GM10266 (cell line): ENCODE measurements around the gene TBPL2.
"Not testable (repeated sequence)": the region's sequence is repeated elsewhere in the genome, so short reads cannot be mapped to it uniquely, and the experiment has no call there.

ENCODE experiments used
- DNase-seq: peaks from one replicate; pipeline ENCODE4 v3.0.0; 2012; ENCODE audit errors: extremely low spot score
- TF ChIP-seq, protein P1 (sequence below): IDR thresholded peaks from 2 replicates; pipeline ENCODE4 v1.5.1; 2012; ENCODE audit warnings: mild to moderate bottlenecking, low read depth; ENCODE audit not compliant: control insufficient read depth, insufficient read depth; ENCODE audit errors: missing control alignments

TBPL2 gene

DNA sequence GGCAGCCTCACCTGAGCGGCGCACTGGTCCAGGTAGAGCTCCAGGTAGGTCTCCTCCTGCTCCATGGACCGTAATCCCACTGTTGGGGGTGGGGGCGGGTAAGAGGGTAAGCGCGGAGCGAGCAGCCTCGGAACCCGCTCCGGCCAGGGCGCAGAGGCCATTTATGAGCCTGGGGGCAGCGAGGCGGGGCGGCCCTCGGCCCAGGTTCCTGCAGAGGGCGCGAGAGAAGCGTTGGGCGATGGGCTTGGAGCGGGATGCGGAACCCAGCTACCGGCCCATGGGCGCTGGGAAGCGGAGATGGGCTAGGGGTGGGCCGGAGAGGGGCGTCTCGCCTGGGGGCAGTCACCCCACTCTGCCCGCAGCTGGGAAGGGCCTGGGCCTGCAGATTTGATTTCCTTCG lies at the start of gene TBPL2:
Gene TBPL2 (minus strand): TSS at position 232 of the 400 bp plus-strand sequence. CDS start 167 bp downstream, at position 65.
- TF ChIP-seq, protein P1, sequence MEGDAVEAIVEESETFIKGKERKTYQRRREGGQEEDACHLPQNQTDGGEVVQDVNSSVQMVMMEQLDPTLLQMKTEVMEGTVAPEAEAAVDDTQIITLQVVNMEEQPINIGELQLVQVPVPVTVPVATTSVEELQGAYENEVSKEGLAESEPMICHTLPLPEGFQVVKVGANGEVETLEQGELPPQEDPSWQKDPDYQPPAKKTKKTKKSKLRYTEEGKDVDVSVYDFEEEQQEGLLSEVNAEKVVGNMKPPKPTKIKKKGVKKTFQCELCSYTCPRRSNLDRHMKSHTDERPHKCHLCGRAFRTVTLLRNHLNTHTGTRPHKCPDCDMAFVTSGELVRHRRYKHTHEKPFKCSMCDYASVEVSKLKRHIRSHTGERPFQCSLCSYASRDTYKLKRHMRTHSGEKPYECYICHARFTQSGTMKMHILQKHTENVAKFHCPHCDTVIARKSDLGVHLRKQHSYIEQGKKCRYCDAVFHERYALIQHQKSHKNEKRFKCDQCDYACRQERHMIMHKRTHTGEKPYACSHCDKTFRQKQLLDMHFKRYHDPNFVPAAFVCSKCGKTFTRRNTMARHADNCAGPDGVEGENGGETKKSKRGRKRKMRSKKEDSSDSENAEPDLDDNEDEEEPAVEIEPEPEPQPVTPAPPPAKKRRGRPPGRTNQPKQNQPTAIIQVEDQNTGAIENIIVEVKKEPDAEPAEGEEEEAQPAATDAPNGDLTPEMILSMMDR, result peak; percentile 7
- DNase-seq, result no peak

DNA sequence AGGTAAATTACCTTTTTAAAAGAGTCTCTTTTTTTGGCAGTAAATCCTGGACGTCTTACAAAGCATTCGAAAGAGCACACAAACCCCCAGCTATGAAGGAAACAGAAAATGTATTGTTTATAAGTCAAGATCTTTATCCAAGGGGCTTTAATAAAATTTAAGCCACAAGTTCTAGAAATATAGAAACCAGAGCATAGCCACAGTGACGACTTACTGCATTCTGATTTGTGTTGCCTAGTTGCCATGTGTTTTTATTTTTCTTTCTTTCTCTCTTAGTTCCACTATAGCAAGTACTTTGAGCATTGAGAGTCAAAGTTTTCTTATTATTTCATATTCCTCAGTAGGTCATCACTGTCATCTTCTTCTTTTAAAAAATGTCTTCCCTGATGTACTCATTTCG lies 47.8 kb upstream of the TBPL2 start:
- TF ChIP-seq, protein P1, result no peak
- no peak for DNase-seq

DNA sequence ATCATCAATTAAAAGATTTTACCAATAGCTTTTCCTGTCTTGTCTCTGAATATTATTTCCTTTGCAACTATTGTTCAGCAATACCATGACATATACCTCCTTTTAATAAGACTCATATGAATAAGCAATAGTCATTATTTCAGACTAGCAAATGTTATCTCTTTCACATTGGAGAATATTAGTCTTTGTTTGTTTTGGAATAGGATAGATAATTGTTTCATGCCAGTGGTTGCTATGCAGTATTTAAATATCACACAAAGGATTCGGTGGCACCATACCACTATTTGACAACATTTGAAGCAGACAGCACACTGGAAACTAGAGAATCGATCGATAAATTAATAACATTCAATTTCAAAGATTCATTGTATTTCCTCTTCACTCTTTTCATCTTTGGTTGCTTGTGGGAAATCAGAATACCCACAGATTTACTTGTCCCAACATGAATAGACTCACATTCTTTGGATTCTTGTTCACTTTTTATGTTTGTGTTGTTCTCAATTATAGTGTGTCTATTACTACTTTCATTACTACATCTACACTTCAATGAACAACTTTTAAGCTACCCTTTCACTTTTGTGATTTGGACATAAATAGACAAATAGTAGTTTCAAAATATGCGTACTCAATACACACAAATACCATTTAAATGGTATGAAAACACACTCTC lies 42.7 kb upstream of the TBPL2 start:
- DNase-seq, result no peak
- TF ChIP-seq, protein P1, result no peak

DNA sequence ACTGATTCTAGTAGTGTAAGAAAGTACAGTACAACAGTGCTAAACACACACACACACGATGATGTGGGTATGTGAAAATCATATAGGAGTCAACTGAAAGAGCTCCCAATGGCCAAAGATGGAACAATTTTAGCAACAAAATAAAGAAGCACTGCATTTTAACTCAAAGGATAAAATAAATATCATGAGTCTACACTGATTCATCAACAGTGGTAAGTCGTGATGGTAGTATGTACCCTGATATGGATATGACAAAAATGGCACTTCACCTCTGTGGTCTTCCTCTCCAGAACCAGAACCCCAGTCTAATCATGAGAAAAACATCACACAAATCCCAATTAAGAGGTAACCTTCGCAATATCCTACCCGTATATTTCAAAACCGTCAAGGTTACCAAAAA lies 41.4 kb upstream of the TBPL2 start:
- no peak for DNase-seq

DNA sequence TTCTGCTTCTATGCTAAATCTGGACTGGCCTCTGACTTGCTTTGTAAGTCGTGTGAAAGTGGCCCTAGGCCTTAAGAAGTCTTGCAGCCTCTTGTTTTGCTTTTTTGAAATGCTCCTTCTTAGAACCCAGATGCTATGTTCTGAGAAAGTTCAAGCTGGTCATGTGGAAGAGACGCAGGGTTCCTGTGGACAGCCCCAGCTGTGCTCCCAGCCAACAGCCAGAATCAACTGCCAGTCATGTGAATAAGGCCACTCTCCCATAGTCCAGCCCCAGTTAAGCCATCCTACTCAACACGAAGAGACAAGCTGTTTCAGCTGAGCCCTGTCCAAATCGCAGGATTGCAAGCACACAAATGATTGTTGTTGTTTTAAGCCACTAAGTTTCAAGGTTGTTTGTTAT lies 37.3 kb upstream of the TBPL2 start:
- TF ChIP-seq, protein P1, result no peak
- DNase-seq, result no peak

More for the DNA sequence above, 41.4 kb upstream of the TBPL2 start:
- TF ChIP-seq, protein P1, result no peak

DNA sequence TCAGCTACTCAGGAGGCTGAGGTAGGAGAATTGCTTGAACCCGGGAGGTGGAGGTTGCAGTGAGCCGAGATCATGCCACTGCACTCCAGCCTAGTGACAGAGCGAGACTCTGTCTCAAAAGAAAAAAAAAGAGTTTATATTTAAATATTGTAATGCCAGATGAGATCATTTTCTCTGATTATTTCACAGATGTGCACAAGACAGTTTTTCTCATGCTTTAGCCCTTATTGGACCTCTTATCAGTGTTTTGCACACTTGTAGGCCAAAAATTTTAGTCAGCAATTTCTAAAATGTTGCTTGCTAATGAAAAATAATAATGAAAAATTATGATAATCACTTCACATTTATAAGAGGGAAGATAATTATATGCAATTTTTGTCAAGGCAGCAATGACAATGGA lies 36.0 kb upstream of the TBPL2 start:
- DNase-seq, result not testable (repeated sequence)

DNA sequence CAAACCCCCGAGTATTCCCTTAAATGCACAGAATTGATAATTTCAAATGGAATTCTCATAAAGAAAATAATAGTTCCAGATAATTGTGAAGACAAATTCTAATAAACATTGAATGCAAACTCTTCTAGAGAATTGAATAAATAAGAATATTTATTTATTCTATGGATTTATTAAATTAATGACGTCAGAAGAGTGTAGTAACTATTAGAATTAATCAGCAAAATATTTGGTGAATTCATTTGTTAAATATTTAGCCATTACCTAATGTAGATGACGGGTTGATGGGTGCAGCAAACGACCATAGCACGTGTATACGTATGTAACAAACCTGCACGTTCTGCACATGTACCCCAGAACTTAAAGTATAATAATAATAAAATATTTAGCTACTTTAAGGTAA lies 33.4 kb upstream of the TBPL2 start:
- DNase-seq, result no peak
- TF ChIP-seq, protein P1, result no peak

DNA sequence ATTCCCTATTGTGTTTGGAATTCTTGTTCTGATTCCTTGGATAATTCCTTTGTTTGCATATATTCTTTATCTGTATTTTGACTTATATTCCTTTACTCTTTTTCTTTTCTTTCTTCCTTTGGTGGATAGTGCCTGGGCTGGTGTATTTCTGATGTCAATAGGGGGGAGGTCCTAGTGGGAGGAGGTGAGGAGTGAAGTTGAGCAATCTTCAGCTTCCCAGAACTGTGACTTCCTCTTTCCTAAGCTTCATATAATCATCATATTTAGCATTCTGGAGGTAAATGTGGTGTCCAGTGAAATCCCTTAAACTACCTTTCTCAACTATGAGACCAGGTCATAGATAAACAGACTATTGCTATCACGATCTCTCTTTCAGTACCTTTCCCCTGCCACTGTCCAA lies 29.6 kb upstream of the TBPL2 start:
- no peak for DNase-seq
- TF ChIP-seq, protein P1, result no peak
